ENCODE data around the gene ELMO1.

The ELMO1 gene

DNA sequence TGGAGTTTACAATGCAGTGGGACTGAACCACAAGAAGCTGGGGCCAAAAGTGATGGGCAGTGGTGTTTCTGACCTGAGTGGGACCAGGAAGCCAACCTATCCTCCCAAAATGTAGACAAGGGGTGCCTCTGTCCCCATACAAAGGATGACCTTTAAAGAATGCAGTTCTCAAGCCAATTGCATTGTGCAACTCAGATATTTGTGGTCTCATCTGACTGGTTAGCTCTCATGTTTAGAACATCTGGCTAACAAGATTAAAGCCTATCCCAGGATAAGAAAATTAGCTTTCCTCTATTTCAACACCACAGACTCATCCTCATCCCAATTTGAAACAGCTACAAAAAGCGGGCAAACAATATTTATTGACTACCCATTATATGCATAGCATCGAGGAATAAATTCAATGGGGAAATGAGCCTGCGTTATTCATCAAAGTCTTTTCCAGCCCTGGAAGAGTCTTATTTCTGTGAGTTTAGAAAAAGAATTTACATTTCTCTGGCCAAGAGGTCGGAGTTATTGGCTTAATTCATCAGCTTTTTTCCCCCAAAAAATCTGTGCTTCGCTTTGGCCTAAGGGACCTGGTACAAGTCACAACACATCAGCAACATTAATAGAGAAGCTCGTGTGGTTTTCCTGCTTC, 26.7 kb downstream of the ELMO1 start:
- peaks cover 1% of the 10 kb centered on the region for H3K9me3 ChIP-seq (ENCODE audit: low read length)
- no peak overlapping the region for H3K4me3 ChIP-seq (ENCODE audit: low read length)
- no peaks in the 10 kb centered on the region for H3K27me3 ChIP-seq (ENCODE audit: insufficient read depth, low read length)
- H3K36me3 ChIP-seq (ENCODE audit: insufficient read depth, low read length): no peaks in the 10 kb centered on the region
- no peaks in the 10 kb centered on the region for H3K4me1 ChIP-seq (ENCODE audit: insufficient read depth, low read length)
- no peak overlapping the region for H2AFZ ChIP-seq (ENCODE audit: low read depth, low read length)

DNA sequence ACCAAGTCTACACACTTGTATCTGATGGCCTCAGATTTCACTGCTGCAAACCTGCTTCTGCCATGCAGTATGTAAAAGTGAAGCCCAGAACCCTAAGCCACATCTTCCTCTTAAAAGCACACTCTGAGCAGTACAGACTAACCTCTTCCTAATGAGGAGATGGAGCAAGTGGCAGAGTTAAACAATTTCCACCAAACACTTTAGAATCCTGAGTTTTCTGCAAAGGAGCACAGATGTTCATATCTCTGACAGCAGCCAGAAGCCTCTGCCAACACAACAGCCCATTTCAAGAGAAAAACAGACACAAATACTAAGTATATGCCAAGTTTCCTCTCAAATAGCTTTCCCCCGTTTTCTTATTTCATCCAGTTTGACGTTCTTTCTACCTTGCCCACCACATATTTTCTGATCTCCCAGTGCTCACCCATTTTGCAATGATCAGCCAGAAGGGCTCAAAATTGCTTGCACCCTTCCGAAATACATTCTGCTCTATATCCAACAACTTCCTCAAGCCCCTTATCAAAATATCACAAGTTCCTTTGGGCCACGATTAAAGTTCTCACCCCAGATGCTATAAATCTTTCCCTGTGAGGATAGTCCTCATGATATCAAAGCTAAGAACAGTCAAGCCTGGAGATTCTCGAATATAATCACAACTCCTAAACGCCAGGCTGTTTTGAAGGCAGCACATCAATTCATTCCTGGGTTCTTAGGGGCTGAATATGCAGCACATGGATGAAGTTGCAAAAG, 27.5 kb downstream of the ELMO1 start:
- no peak overlapping the region for H2AFZ ChIP-seq (ENCODE audit: low read depth, low read length)
- no peak overlapping the region for H3K4me3 ChIP-seq (ENCODE audit: low read length)
- H3K9me3 ChIP-seq (ENCODE audit: low read length): peaks cover 1% of the 10 kb centered on the region
- H3K36me3 ChIP-seq (ENCODE audit: insufficient read depth, low read length): no peaks in the 10 kb centered on the region
- H3K27me3 ChIP-seq (ENCODE audit: insufficient read depth, low read length): no peaks in the 10 kb centered on the region
- H3K4me1 ChIP-seq (ENCODE audit: insufficient read depth, low read length): no peaks in the 10 kb centered on the region

DNA sequence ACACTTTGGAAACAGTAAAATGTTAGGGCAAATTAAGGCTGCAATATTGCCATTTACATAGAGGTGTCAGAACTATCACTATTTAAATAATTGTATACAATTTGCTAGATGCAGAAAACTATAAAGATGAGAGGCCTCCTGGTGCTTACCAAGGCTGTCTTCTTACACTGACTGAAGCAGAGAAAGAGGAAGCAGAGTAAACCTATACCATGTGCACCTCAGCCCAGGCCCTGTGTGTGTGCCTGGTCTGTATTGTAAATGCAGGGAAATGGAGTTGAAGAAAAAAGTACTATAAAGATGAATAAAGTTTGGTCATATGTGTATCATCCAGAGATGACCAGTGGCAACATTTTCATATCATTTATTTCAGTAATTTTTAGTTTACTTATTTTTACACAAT, 29.2 kb downstream of the ELMO1 start:
- H3K9me3 ChIP-seq (ENCODE audit: low read length): peaks cover 1% of the 10 kb centered on the region
- H3K27me3 ChIP-seq (ENCODE audit: insufficient read depth, low read length): no peaks in the 10 kb centered on the region
- no peak overlapping the region for H2AFZ ChIP-seq (ENCODE audit: low read depth, low read length)
- no peak overlapping the region for H3K4me3 ChIP-seq (ENCODE audit: low read length)
- no peaks in the 10 kb centered on the region for H3K4me1 ChIP-seq (ENCODE audit: insufficient read depth, low read length)
- H3K36me3 ChIP-seq (ENCODE audit: insufficient read depth, low read length): no peaks in the 10 kb centered on the region

DNA sequence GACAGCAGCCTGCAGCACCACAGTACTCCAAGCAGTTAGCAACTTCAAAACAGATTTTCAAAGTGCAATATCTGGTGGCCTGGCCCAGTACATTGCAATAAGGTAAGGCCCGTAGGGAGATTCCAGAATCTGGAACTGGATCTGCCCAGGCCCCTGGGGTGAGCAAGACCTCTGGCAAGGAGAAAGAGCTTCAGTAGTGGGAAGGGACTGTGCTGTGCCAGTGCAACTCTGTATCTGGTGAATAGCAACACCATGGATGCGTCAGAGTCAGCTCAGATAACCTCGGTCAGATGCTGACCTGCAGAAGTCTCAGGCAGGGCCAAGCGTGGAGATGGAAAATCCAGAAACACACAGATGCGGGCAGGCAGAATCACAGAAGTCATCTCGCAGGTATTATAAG, 30.3 kb downstream of the ELMO1 start:
- Histone ChIP-seq H3K9me3 (ENCODE audit: low read length) (peaks cover 3% of the 10 kb centered on the region), H3K36me3 (ENCODE audit: insufficient read depth, low read length) (no peaks in the 10 kb centered on the region), H3K4me1 (ENCODE audit: insufficient read depth, low read length) (no peaks in the 10 kb centered on the region)

DNA sequence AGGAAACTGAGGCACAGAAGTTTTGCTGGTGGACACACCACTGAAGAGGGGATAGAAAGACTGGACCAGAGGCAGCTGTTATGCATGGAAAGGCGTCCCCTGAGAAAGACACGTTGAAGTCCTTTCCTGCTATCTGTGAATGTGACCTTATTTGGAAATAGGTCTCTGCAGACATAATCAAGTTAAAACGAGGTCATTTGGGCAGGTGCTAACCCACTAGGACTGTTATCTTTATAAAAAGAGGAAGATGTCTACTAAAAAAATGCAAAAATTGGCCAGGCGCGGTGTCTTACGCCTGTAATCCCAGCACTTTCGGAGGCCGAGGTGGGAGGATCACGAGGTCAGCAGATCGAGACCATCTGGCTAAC, 31.6 kb downstream of the ELMO1 start:
- Histone ChIP-seq H2AFZ (ENCODE audit: low read depth, low read length) (no peak overlapping the region), H3K4me3 (ENCODE audit: low read length) (no peak overlapping the region), H3K27me3 (ENCODE audit: insufficient read depth, low read length) (no peaks in the 10 kb centered on the region), H3K4me1 (ENCODE audit: insufficient read depth, low read length) (no peaks in the 10 kb centered on the region), H3K9me3 (ENCODE audit: low read length) (peaks cover 8% of the 10 kb centered on the region), H3K36me3 (ENCODE audit: insufficient read depth, low read length) (no peaks in the 10 kb centered on the region)

More for the DNA sequence above, 30.3 kb downstream of the ELMO1 start:
- no peak overlapping the region for H2AFZ ChIP-seq (ENCODE audit: low read depth, low read length)
- no peak overlapping the region for H3K4me3 ChIP-seq (ENCODE audit: low read length)
- no peaks in the 10 kb centered on the region for H3K27me3 ChIP-seq (ENCODE audit: insufficient read depth, low read length)

DNA sequence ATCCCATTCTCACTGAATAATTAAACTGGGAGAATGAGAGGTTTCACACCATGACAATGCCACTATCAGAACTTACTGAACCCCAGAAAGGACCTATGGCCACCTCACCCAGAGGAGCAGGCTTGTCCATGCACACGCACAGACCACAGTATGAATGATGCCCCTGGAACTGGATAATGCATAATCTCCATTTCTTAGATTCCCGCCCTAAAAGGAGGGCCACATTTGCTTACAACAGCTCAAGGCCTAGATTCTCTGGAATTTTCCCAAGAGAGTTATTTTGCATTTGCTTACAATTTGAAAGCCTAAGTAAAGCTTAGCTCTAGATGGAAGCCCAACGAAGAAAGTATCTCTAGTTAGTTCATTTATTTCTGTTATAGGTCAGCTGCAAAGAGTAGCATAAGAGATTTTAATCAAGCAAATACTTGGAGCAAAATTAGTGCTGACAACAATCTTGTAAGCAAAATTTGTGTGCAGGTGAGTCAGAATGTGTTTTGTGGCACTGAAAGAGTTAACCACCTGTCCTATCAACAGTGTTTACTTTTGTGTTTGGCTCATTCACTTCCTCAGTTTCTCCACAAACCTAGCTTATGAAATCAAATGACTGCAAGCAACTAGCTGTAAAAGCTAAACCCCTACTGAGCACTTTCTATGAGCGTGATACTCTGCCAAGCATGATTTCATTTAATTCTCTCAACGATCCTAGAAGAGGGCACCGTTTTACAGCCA, 32.1 kb downstream of the ELMO1 start:
- Histone ChIP-seq H3K27me3 (ENCODE audit: insufficient read depth, low read length) (no peaks in the 10 kb centered on the region), H3K4me3 (ENCODE audit: low read length) (no peak overlapping the region), H3K4me1 (ENCODE audit: insufficient read depth, low read length) (peaks cover 2% of the 10 kb centered on the region), H3K36me3 (ENCODE audit: insufficient read depth, low read length) (no peaks in the 10 kb centered on the region), H2AFZ (ENCODE audit: low read depth, low read length) (no peak overlapping the region), H3K9me3 (ENCODE audit: low read length) (peaks cover 8% of the 10 kb centered on the region)

DNA sequence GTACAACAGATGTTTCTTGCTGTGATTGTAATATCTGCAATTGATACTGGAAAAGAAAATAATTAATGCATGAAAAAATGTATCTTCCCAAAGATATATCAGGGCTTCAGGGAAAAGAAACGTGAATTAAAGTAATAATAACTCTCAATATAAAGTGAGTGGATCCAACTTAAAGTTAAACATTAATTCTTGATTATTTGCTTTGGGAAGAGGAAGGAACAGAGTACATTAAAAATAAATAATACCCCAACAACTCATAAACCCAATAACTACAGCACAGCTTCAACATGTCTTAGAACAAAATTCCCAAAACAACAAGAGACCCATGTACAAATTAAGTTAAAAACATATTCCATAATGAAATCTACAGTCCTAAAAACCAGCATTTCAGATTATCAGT, 33.0 kb downstream of the ELMO1 start:
- no peaks in the 10 kb centered on the region for H3K36me3 ChIP-seq (ENCODE audit: insufficient read depth, low read length)
- peaks cover 8% of the 10 kb centered on the region for H3K9me3 ChIP-seq (ENCODE audit: low read length)
- H3K4me1 ChIP-seq (ENCODE audit: insufficient read depth, low read length): peaks cover 4% of the 10 kb centered on the region
- no peaks in the 10 kb centered on the region for H3K27me3 ChIP-seq (ENCODE audit: insufficient read depth, low read length)
- H3K4me3 ChIP-seq (ENCODE audit: low read length): no peak overlapping the region
- no peak overlapping the region for H2AFZ ChIP-seq (ENCODE audit: low read depth, low read length)

DNA sequence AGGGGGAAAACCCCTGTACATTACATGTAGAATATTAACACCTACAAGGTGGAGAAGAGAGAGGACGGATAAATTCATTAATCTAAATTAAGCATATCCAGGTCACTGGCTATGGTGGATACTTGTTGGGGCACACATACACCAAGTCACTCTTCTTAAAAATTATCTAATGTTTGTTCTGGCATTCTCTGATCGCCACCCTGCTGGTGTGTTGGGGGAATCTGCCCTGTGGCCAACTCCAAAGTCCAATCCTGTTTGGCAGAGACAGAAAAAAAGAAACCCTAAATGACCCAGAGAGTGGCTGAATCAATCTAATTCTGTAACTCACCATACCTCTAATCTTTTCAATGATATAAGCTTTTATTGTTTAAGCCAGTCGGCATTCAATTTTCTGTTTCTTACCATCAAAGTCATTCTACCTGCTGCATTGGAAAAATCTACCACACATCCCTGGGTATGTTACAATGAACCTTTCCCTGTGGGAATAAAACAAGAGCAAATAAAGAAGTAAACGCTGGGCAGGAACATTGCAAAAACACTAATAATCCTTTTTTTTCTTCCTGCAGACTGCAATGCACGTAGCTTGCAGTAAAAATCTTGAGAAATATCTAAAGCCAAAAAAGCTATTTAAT, 34.2 kb downstream of the ELMO1 start:
- no peak overlapping the region for H3K4me3 ChIP-seq (ENCODE audit: low read length)
- H3K27me3 ChIP-seq (ENCODE audit: insufficient read depth, low read length): no peaks in the 10 kb centered on the region

DNA sequence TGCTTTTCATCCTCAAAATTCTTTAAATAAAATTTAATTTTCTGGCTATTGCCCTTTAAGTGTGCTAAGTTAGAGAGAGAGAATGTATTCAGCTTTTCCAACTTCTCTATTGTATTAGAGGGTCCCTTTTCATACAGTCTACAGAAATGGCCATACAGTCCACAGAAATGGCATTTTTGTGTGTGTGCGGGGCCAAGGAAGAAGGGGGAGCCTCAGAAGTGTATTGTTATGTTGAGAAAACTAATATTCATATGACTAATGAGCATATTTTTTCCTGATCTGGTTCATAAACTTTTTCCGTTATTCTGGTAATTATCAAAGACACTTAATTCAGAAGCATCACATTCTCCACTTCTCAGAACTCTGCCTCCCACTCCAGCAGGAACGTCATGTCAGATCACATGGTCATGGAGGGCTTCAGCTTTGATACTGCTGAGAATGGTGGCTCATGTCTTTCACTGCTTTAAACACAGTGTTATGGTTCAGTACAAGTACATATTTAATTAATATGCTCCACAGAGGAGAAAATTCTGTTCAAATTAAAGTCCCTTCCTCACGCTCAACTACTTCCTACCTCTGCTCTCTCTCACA, 37.1 kb downstream of the ELMO1 start:
- no peaks in the 10 kb centered on the region for H3K27me3 ChIP-seq (ENCODE audit: insufficient read depth, low read length)
- no peak overlapping the region for H2AFZ ChIP-seq (ENCODE audit: low read depth, low read length)
- H3K4me1 ChIP-seq (ENCODE audit: insufficient read depth, low read length): peaks cover 26% of the 10 kb centered on the region
- H3K36me3 ChIP-seq (ENCODE audit: insufficient read depth, low read length): no peaks in the 10 kb centered on the region
- peaks cover 7% of the 10 kb centered on the region for H3K9me3 ChIP-seq (ENCODE audit: low read length)
- H3K4me3 ChIP-seq (ENCODE audit: low read length): no peak overlapping the region

More for the DNA sequence above, 34.2 kb downstream of the ELMO1 start:
- Histone ChIP-seq H2AFZ (ENCODE audit: low read depth, low read length) (no peak overlapping the region), H3K4me1 (ENCODE audit: insufficient read depth, low read length) (peaks cover 8% of the 10 kb centered on the region), H3K36me3 (ENCODE audit: insufficient read depth, low read length) (no peaks in the 10 kb centered on the region), H3K9me3 (ENCODE audit: low read length) (peaks cover 8% of the 10 kb centered on the region)

DNA sequence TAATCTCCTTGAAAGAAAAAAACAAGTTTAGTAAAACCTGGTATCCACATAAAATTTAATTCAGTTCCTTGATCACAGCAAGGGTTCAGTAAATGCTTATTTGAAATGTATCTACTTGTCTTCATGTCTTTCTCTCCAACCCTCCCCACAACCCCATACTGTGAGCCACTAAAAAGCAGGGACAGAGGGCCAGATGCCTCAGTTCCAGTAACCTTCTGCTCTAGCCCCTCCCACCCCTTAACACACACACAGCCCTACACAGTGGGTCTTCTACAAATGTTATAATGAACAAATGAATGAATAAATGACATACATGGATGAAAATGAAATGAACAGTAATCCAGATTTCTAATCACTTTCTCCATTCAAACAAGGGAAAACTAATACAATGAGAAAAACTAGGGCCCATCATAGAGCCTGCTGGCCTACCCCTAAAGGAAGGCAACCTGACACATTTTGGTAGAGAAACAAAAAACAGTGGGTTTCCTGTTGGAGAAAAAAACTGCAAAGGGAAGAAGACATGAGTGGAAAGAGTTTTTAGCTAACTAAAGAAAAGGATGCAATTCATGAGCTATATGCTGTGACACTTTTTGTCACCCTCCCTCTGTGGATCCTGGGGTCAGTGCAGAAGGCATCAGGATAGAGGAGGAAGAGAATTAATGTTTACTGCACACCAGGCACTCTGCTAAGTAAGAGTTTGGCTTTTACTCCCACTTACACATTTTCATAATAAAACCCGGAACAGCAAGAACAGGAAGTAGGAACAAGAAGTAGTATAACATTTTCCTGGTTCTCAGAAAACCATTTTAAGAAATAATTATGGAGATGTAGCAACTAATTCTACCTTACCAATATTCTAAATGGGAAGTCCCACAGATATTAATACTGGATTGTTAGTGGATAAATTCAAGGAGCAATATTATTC, 38.1 kb downstream of the ELMO1 start:
- Histone ChIP-seq H3K36me3 (ENCODE audit: insufficient read depth, low read length) (no peaks in the 10 kb centered on the region), H3K4me1 (ENCODE audit: insufficient read depth, low read length) (peaks cover 31% of the 10 kb centered on the region), H3K9me3 (ENCODE audit: low read length) (peaks cover 7% of the 10 kb centered on the region), H3K27me3 (ENCODE audit: insufficient read depth, low read length) (no peaks in the 10 kb centered on the region), H2AFZ (ENCODE audit: low read depth, low read length) (no peak overlapping the region), H3K4me3 (ENCODE audit: low read length) (no peak overlapping the region)

DNA sequence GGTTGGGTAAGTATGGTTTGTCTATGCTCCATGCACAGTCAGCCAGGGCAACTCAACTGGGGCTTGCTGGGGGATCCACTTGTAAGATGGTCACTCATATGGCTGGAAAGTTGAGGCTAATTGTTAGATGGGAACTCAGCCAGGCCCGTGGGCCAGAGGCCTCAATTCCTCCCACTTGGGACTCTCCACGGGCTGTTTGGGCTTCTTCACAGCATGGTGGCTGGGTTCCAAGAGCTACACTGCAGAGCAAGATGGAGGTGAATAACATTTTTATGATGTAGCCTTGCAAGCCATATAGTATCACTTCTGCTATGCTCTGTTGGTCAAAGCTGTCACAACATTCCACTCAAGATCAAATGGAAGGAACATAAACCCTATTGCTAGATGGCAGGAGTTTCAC, 39.2 kb downstream of the ELMO1 start:
- H2AFZ ChIP-seq (ENCODE audit: low read depth, low read length): no peak overlapping the region
- no peak overlapping the region for H3K4me3 ChIP-seq (ENCODE audit: low read length)
- H3K4me1 ChIP-seq (ENCODE audit: insufficient read depth, low read length): peaks cover 41% of the 10 kb centered on the region
- no peaks in the 10 kb centered on the region for H3K27me3 ChIP-seq (ENCODE audit: insufficient read depth, low read length)
- H3K36me3 ChIP-seq (ENCODE audit: insufficient read depth, low read length): no peaks in the 10 kb centered on the region
- peaks cover 7% of the 10 kb centered on the region for H3K9me3 ChIP-seq (ENCODE audit: low read length)
